Astrocyte (in vitro differentiated cells and primary cell): ENCODE results near the gene DCC. TPM values are rescaled to one million over a fixed set of nuclear protein-coding genes. Genes with fewer than 3 reads are reported as not detected.

Experiments used
- DNase-seq: peaks from one replicate; pipeline ENCODE4 v3.0.0-alpha.2; 2010; ENCODE audit warnings: low read depth
- FAIRE-seq: peaks from 2 replicates; lab custom pipeline; 2011; peaks lifted over from hg19 to GRCh38; lab: Jason Lieb, UNC
- H2AFZ ChIP-seq: 2 replicates; pipeline ENCODE4 v1.6.0; 2012; ENCODE audit warnings: low read depth, low read length, inconsistent platforms
- H3K27ac ChIP-seq: 2 replicates; pipeline ENCODE4 v1.5.1; 2011; ENCODE audit warnings: low read depth, low read length, inconsistent platforms
- H3K27me3 ChIP-seq: 2 replicates; pipeline ENCODE4 v1.6.0; 2011; ENCODE audit warnings: low read length, inconsistent platforms; ENCODE audit not compliant: insufficient read depth
- H3K36me3 ChIP-seq: 2 replicates; pipeline ENCODE4 v1.5.1; 2011; ENCODE audit warnings: low read length, inconsistent platforms; ENCODE audit not compliant: insufficient read depth
- H3K4me1 ChIP-seq: 2 replicates; pipeline ENCODE4 v1.5.1; 2011; ENCODE audit warnings: low read length, inconsistent platforms; ENCODE audit not compliant: insufficient read depth
- H3K4me2 ChIP-seq: 2 replicates; pipeline ENCODE4 v1.6.0; 2012; ENCODE audit warnings: low read length, inconsistent platforms
- H3K4me3 ChIP-seq: 2 replicates; pipeline ENCODE4 v1.5.1; 2011; ENCODE audit warnings: low read depth, mild to moderate bottlenecking, low read length, inconsistent platforms; ENCODE audit not compliant: insufficient read depth
- H3K79me2 ChIP-seq: 2 replicates; pipeline ENCODE4 v1.6.0; 2012; ENCODE audit warnings: mild to moderate bottlenecking, low read length, inconsistent platforms; ENCODE audit not compliant: insufficient read depth
- H3K9ac ChIP-seq: 2 replicates; pipeline ENCODE4 v1.6.0; 2012; ENCODE audit warnings: mild to moderate bottlenecking, low read length, inconsistent platforms
- H3K9me3 ChIP-seq: 2 replicates; pipeline ENCODE4 v1.5.1; 2012; ENCODE audit warnings: low read depth, mild to moderate bottlenecking, low read length, inconsistent platforms; ENCODE audit not compliant: insufficient read depth
- H4K20me1 ChIP-seq: 2 replicates; pipeline ENCODE4 v1.6.0; 2012; ENCODE audit warnings: low read length, inconsistent platforms; ENCODE audit not compliant: insufficient read depth
- H3K27ac Mint-ChIP-seq: one replicate; pipeline ENCODE4 v1.8.0; 2021; ENCODE audit warnings: mild to moderate bottlenecking, mixed read lengths; ENCODE audit not compliant: unreplicated experiment
- H3K27me3 Mint-ChIP-seq: one replicate; pipeline ENCODE4 v1.8.0; 2021; ENCODE audit warnings: low read depth, mixed read lengths; ENCODE audit not compliant: unreplicated experiment
- H3K36me3 Mint-ChIP-seq: one replicate; pipeline ENCODE4 v1.8.0; 2021; ENCODE audit warnings: low read depth, mixed read lengths; ENCODE audit not compliant: unreplicated experiment
- H3K4me1 Mint-ChIP-seq: one replicate; pipeline ENCODE4 v1.8.0; 2021; ENCODE audit warnings: low read depth, mixed read lengths; ENCODE audit not compliant: unreplicated experiment
- H3K4me3 Mint-ChIP-seq: one replicate; pipeline ENCODE4 v1.8.0; 2021; ENCODE audit warnings: mild to moderate bottlenecking, moderate library complexity, mixed read lengths; ENCODE audit not compliant: unreplicated experiment
- H3K9me3 Mint-ChIP-seq: one replicate; pipeline ENCODE4 v1.8.0; 2021; ENCODE audit warnings: mild to moderate bottlenecking, mixed read lengths; ENCODE audit not compliant: unreplicated experiment
- CTCF ChIP-seq: IDR thresholded peaks from 2 replicates; pipeline ENCODE4 v1.5.1; 2011; ENCODE audit warnings: low read depth, mild to moderate bottlenecking, inconsistent platforms, low read length, moderate library complexity; ENCODE audit not compliant: insufficient read depth
- EZH2 ChIP-seq: IDR thresholded peaks from 2 replicates; pipeline ENCODE4 v1.6.1; 2012; ENCODE audit warnings: mild to moderate bottlenecking, low read length, inconsistent platforms; ENCODE audit not compliant: insufficient read depth
- total RNA-seq: library from RNA; stranded (reverse); gene quantifications from 2 replicates; pipeline ENCODE4 v1.2.1, GENCODE V29; 2021

Gene DCC
- total RNA-seq, 1 donor from 2014 or later = 2.6 TPM

GRCh38 chr18:52700816-52701215 is 360.8 kb downstream of the DCC start:
- Histone ChIP-seq H3K36me3 (no peaks in the 10 kb centered on the region), H3K27ac (no peak overlapping the region), H4K20me1 (no peaks in the 10 kb centered on the region), H3K79me2 (no peaks in the 10 kb centered on the region), H3K4me2 (no peak overlapping the region), H3K9ac (no peak overlapping the region), H3K27me3 (no peaks in the 10 kb centered on the region), H3K4me3 (no peak overlapping the region), H3K9me3 (no peaks in the 10 kb centered on the region), H2AFZ (no peak overlapping the region), H3K4me1 (no peaks in the 10 kb centered on the region)
- Mint-ChIP-seq H3K4me1 (no peaks in the 10 kb centered on the region), H3K9me3 (no peaks in the 10 kb centered on the region), H3K36me3 (no peaks in the 10 kb centered on the region), H3K27ac (no peak overlapping the region), H3K4me3 (no peak overlapping the region), H3K27me3 (no peaks in the 10 kb centered on the region)
- FAIRE-seq (no peak), DNase-seq (no peak)
- TF ChIP-seq CTCF (no peak), EZH2 (no peak)

GRCh38 chr18:52701219-52701935 is 361.4 kb downstream of the DCC start:
- Histone ChIP-seq H4K20me1 (no peaks in the 10 kb centered on the region), H3K27ac (no peak overlapping the region), H2AFZ (no peak overlapping the region), H3K79me2 (no peaks in the 10 kb centered on the region), H3K9ac (no peak overlapping the region), H3K4me3 (no peak overlapping the region), H3K27me3 (no peaks in the 10 kb centered on the region), H3K9me3 (no peaks in the 10 kb centered on the region), H3K36me3 (no peaks in the 10 kb centered on the region), H3K4me1 (no peaks in the 10 kb centered on the region), H3K4me2 (no peak overlapping the region)
- FAIRE-seq = no peak
- Mint-ChIP-seq H3K36me3 (no peaks in the 10 kb centered on the region), H3K9me3 (no peaks in the 10 kb centered on the region), H3K27ac (no peak overlapping the region), H3K4me1 (no peaks in the 10 kb centered on the region), H3K27me3 (no peaks in the 10 kb centered on the region), H3K4me3 (no peak overlapping the region)
- TF ChIP-seq EZH2 (no peak), CTCF (no peak)
- DNase-seq = no peak

GRCh38 chr18:52715421-52715820 is 375.4 kb downstream of the DCC start:
- H3K36me3 Mint-ChIP-seq = no peaks in the 10 kb centered on the region
- FAIRE-seq = no peak
- H3K4me2 ChIP-seq = no peak overlapping the region

More at GRCh38 chr18:52715421-52715820, 375.4 kb downstream of the DCC start:
- no peak overlapping the region for H3K4me3 ChIP-seq
- H3K4me1 Mint-ChIP-seq = peaks cover 6% of the 10 kb centered on the region
- H3K27ac Mint-ChIP-seq = no peak overlapping the region
- DNase-seq = no peak
- H3K36me3 ChIP-seq = no peaks in the 10 kb centered on the region
- no peak overlapping the region for H3K27ac ChIP-seq
- no peaks in the 10 kb centered on the region for H3K27me3 ChIP-seq
- no peaks in the 10 kb centered on the region for H3K9me3 Mint-ChIP-seq
- peaks cover 10% of the 10 kb centered on the region for H3K27me3 Mint-ChIP-seq
- no peak overlapping the region for H3K4me3 Mint-ChIP-seq
- H2AFZ ChIP-seq = no peak overlapping the region
- no peaks in the 10 kb centered on the region for H4K20me1 ChIP-seq
- no peaks in the 10 kb centered on the region for H3K79me2 ChIP-seq
- no peaks in the 10 kb centered on the region for H3K9me3 ChIP-seq
- TF ChIP-seq EZH2 (no peak), CTCF (no peak)
- no peak overlapping the region for H3K9ac ChIP-seq
- no peaks in the 10 kb centered on the region for H3K4me1 ChIP-seq
